GM12878 (cell line): ENCODE data around the gene ZMYND11. TPM values are rescaled to one million over a fixed set of nuclear protein-coding genes. Genes with fewer than 3 reads are reported as not detected.

Experiments used
- ATAC-seq: fragments of 200-7000 bp; cut with Tn5 transposase; 3 replicates; pipeline ENCODE4 v1.9.1; 2020; ENCODE audit warnings: mild to moderate bottlenecking, moderate library complexity
- BruUV-seq: library from RNA; stranded (reverse); fragments of 400-500 nt; replicated peaks from 2 replicates; lab custom pipeline; 2021; lab: Mats Ljungman, UMichigan
- CTCF ChIA-PET: fragments of 300-600 bp; sonication (Branson Sonifier 250); formaldehyde crosslinking; extraction: SDS; loops from one replicate; lab custom pipeline; 2021; ENCODE audit warnings: inconsistent platforms; lab: Yijun Ruan, JAX
- POLR2A ChIA-PET: fragments of 350-600 bp; formaldehyde crosslinking; extraction: SDS; loops from one replicate; lab custom pipeline; 2021; ENCODE audit warnings: inconsistent platforms; lab: Charles Lee
- RAD21 ChIA-PET: fragments of 300-600 bp; sonication (Branson Sonifier 250); formaldehyde crosslinking; loops from one replicate; lab custom pipeline; 2023; ENCODE audit warnings: antibody characterized with exemption; ENCODE audit not compliant: unreplicated experiment; lab: Charles Lee
- SMC1A ChIA-PET: fragments of 300-600 bp; sonication (Branson Sonifier 250); formaldehyde crosslinking; loops from one replicate; lab custom pipeline; 2023; ENCODE audit not compliant: unreplicated experiment, uncharacterized antibody; lab: Charles Lee
- DNase-seq: peaks from one replicate; pipeline ENCODE4 v3.0.0-alpha.2; 2011; ENCODE audit warnings: low read depth, low spot score
- FAIRE-seq: peaks from 3 replicates; lab custom pipeline; 2011; peaks lifted over from hg19 to GRCh38; lab: Jason Lieb, UNC
- H2AFZ ChIP-seq: 2 replicates; pipeline ENCODE4 v1.6.0; 2011; ENCODE audit warnings: low read depth, low read length, control low read depth; ENCODE audit not compliant: control insufficient read depth
- H3K27ac ChIP-seq: 2 replicates; pipeline ENCODE4 v1.5.1; 2011; ENCODE audit warnings: control low read depth; ENCODE audit not compliant: control insufficient read depth, insufficient read depth
- H3K27me3 ChIP-seq, 2 experiments: replicated peaks in 1 of 2; 2 replicates each; pipeline versions ENCODE4 v1.6.0 to v1.6.1; 2011; ENCODE audit warnings: low read length in 1 of 2; ENCODE audit not compliant: control insufficient read depth in 2 of 2, insufficient read depth in 2 of 2
- H3K36me3 ChIP-seq, 2 experiments: 2 replicates each; pipeline ENCODE4 v1.5.1; 2011; ENCODE audit warnings: low read length in 1 of 2; ENCODE audit not compliant: control insufficient read depth in 2 of 2, insufficient read depth in 2 of 2
- H3K4me1 ChIP-seq: 2 replicates; pipeline ENCODE4 v1.6.1; 2011; ENCODE audit warnings: mild to moderate bottlenecking, low read length, moderate library complexity, mixed read lengths; ENCODE audit not compliant: control insufficient read depth, insufficient read depth
- H3K4me2 ChIP-seq: 2 replicates; pipeline ENCODE4 v1.6.0; 2011; ENCODE audit warnings: control low read depth; ENCODE audit not compliant: control insufficient read depth, insufficient read depth
- H3K4me3 ChIP-seq: fragments of 200-600 bp; sonication (generic); 2 replicates; pipeline ENCODE4 v1.5.1; 2016
- H3K79me2 ChIP-seq: 2 replicates; pipeline ENCODE4 v1.6.0; 2011; ENCODE audit warnings: low read length; ENCODE audit not compliant: control insufficient read depth, insufficient read depth
- H3K9ac ChIP-seq: 2 replicates; pipeline ENCODE4 v1.8.0; 2011; ENCODE audit warnings: low read length, control low read depth, mixed read lengths; ENCODE audit not compliant: control insufficient read depth, insufficient read depth
- H3K9me3 ChIP-seq: replicated peaks from 3 replicates; pipeline ENCODE4 v1.5.1; 2011; ENCODE audit warnings: mild to moderate bottlenecking, low read length; ENCODE audit not compliant: control insufficient read depth, insufficient read depth
- H4K20me1 ChIP-seq: 2 replicates; pipeline ENCODE4 v1.6.0; 2011; ENCODE audit not compliant: control insufficient read depth, insufficient read depth
- CBFB ChIP-seq: IDR thresholded peaks from 2 replicates; pipeline ENCODE4 v1.6.1; 2016; ENCODE audit warnings: antibody characterized with exemption, low read depth
- EED ChIP-seq: sonication (generic); IDR thresholded peaks from 2 replicates; pipeline ENCODE4 v1.6.1; 2016; ENCODE audit warnings: antibody characterized with exemption, low read depth
- EZH2 ChIP-seq: IDR thresholded peaks from 2 replicates; pipeline ENCODE4 v1.6.1; 2012; ENCODE audit warnings: low read depth, mild to moderate bottlenecking, control low read depth, inconsistent platforms, low read length, borderline replicate concordance; ENCODE audit not compliant: control insufficient read depth
- IKZF2 ChIP-seq, 2 experiments: fragments of 450-650 bp; IDR thresholded peaks; 2 replicates each; pipeline ENCODE4 v1.6.1; 2017; ENCODE audit warnings: mild to moderate bottlenecking in 2 of 2, moderate library complexity in 2 of 2
- MTA3 ChIP-seq: IDR thresholded peaks from 2 replicates; pipeline ENCODE4 v1.6.1; 2012; ENCODE audit warnings: low read length, inconsistent platforms, borderline replicate concordance
- MYB ChIP-seq: fragments of 150-350 bp; IDR thresholded peaks from 2 replicates; pipeline ENCODE4 v1.6.1; 2014; ENCODE audit warnings: mild to moderate bottlenecking, low read depth, low read length, borderline replicate concordance
- POLR2AphosphoS5 ChIP-seq: IDR thresholded peaks from 2 replicates; pipeline ENCODE4 v1.6.1; 2011; ENCODE audit warnings: mild to moderate bottlenecking, low read length, inconsistent platforms
- POU2F2 ChIP-seq: IDR thresholded peaks from 3 replicates; pipeline ENCODE4 v1.6.1; 2011; ENCODE audit warnings: low read depth, mild to moderate bottlenecking, low read length, borderline replicate concordance
- RAD51 ChIP-seq: fragments of 450-650 bp; IDR thresholded peaks from 2 replicates; pipeline ENCODE4 v1.6.1; 2016; ENCODE audit warnings: moderate library complexity, mild to moderate bottlenecking, inconsistent platforms
- RCOR1 ChIP-seq: conservative IDR thresholded peaks from 2 replicates; pipeline ENCODE4 v1.6.1; 2012; ENCODE audit warnings: low read depth, low read length, improper control_type of control experiment
- RELA ChIP-seq: fragments of 450-650 bp; IDR thresholded peaks from 2 replicates; pipeline ENCODE4 v1.8.0; 2014; ENCODE audit warnings: borderline replicate concordance; ENCODE audit not compliant: partially characterized antibody
- RUNX3 ChIP-seq: IDR thresholded peaks from 2 replicates; pipeline ENCODE4 v1.6.1; 2012; ENCODE audit warnings: low read length, inconsistent platforms
- SMAD5 ChIP-seq: IDR thresholded peaks from 2 replicates; pipeline ENCODE4 v1.6.1; 2016; ENCODE audit warnings: antibody characterized with exemption, low read depth
- STAT1 ChIP-seq: fragments of 450-650 bp; conservative IDR thresholded peaks from 2 replicates; pipeline ENCODE4 v1.6.1; 2014; ENCODE audit warnings: antibody characterized with exemption, mild to moderate bottlenecking
- STAT3 ChIP-seq: IDR thresholded peaks from 2 replicates; pipeline ENCODE4 v1.6.1; 2011; ENCODE audit warnings: low read depth, low read length, improper control_type of control experiment
- TCF7 ChIP-seq: IDR thresholded peaks from 2 replicates; pipeline ENCODE4 v1.6.1; 2014; ENCODE audit warnings: antibody characterized with exemption, borderline replicate concordance
- WGBS: methylation state at CpG from one replicate; pipeline ENCODE4 v1.1.6; 2016; ENCODE audit warnings: low lambda C conversion rate; ENCODE audit not compliant: insufficient replicate concordance, insufficient coverage; ENCODE audit errors: missing lambda C conversion rate; 5-methylcytosine and 5-hydroxymethylcytosine counted together
- in situ Hi-C: fragments of 300-500 bp; cut with MboI; formaldehyde crosslinking; loops from 9 replicates; pipeline ENCODE4 v1.14.3; 2018; ENCODE audit warnings: mixed read lengths
- intact Hi-C: fragments of 100-400 bp; cut with micrococcal nuclease; formaldehyde crosslinking; loops from one replicate; pipeline ENCODE4 v1.14.2; 2022; ENCODE audit not compliant: unreplicated experiment
- polyA plus RNA-seq, 11 experiments: library from polyadenylated mRNA; depleted of rRNA in 4 of 11; unstranded in 6 of 11; stranded (reverse) in 5 of 11; fragments of >200 nt; fragmentation: Nextera tagmentation in 4 of 11; fragmentation: Illumina TruSeq in 1 of 11; extraction: Ambion mirVana in 4 of 11; extraction: Trizol in 1 of 11; gene quantifications; 1 replicate in 1 of 11; 2 replicates in 10 of 11; pipeline versions ENCODE4 v1.2.1 to v1.2.3, GENCODE V29; 2011 to 2016; ENCODE audit warnings: inconsistent platforms in 2 of 11, missing spikeins in 2 of 11, low read depth in 1 of 11
- total RNA-seq, 4 experiments: library from RNA; depleted of rRNA in 3 of 4; stranded (reverse); fragments of >200 nt in 3 of 4; fragmentation: Illumina TruSeq in 1 of 4; extraction: Trizol in 1 of 4; gene quantifications; 2 replicates each; pipeline versions ENCODE4 v1.2.1 to v1.2.3, GENCODE V29; 2013 to 2021
- TF ChIP-seq, protein P1 (sequence below): IDR thresholded peaks from 2 replicates; pipeline ENCODE4 v1.6.1; 2012; ENCODE audit warnings: low read length, inconsistent platforms
- TF ChIP-seq, protein P2 (sequence below): fragments of 450-650 bp; IDR thresholded peaks from 2 replicates; pipeline ENCODE4 v1.6.1; 2017; ENCODE audit warnings: mild to moderate bottlenecking
- TF ChIP-seq, protein P3 (sequence below): fragments of 450-650 bp; IDR thresholded peaks from 2 replicates; pipeline ENCODE4 v1.6.1; 2016; ENCODE audit warnings: mild to moderate bottlenecking, moderate library complexity, borderline replicate concordance

Gene ZMYND11
- total and polyA plus RNA-seq, 10 of the 15 experiments (the other 5 are each of a cell fraction or from before 2014, with no cell fraction given) = 3.3 to 24.4 (median 13.1) TPM

DNA sequence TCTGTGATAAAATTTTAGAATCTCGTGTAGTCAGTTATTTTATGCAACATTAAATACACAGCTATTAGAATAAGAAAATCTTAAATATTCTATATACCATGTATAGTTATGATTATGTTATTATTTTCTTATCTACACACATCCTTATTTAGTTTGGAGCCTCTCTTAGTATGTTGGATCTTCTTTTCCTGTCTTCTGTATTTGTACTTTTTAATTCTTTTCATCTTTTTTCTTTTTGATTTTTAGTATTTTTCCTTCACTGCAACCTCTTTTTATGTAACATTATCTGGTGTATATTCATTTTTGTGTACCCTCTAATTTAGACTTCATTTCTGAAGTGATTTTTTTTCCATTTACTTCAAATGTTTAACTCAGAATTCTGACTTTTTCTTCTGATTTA, 48.9 kb downstream of the ZMYND11 start:
- TF ChIP-seq SMAD5 (no peak), EED (no peak), CBFB (no peak), STAT1 (no peak), RUNX3 (no peak), STAT3 (no peak), EZH2 (no peak), MTA3 (no peak), POLR2AphosphoS5 (no peak), MYB (no peak), IKZF2 (IDR thresholded peaks at IDR 0.05) (no peak), TCF7 (no peak), POU2F2 (no peak), RCOR1 (no peak), RELA (no peak), RAD51 (no peak)
- TF ChIP-seq, protein P1, sequence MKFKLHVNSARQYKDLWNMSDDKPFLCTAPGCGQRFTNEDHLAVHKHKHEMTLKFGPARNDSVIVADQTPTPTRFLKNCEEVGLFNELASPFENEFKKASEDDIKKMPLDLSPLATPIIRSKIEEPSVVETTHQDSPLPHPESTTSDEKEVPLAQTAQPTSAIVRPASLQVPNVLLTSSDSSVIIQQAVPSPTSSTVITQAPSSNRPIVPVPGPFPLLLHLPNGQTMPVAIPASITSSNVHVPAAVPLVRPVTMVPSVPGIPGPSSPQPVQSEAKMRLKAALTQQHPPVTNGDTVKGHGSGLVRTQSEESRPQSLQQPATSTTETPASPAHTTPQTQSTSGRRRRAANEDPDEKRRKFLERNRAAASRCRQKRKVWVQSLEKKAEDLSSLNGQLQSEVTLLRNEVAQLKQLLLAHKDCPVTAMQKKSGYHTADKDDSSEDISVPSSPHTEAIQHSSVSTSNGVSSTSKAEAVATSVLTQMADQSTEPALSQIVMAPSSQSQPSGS = no peak
- TF ChIP-seq, protein P2, sequence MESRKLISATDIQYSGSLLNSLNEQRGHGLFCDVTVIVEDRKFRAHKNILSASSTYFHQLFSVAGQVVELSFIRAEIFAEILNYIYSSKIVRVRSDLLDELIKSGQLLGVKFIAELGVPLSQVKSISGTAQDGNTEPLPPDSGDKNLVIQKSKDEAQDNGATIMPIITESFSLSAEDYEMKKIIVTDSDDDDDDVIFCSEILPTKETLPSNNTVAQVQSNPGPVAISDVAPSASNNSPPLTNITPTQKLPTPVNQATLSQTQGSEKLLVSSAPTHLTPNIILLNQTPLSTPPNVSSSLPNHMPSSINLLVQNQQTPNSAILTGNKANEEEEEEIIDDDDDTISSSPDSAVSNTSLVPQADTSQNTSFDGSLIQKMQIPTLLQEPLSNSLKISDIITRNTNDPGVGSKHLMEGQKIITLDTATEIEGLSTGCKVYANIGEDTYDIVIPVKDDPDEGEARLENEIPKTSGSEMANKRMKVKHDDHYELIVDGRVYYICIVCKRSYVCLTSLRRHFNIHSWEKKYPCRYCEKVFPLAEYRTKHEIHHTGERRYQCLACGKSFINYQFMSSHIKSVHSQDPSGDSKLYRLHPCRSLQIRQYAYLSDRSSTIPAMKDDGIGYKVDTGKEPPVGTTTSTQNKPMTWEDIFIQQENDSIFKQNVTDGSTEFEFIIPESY = no peak
- TF ChIP-seq, protein P3, sequence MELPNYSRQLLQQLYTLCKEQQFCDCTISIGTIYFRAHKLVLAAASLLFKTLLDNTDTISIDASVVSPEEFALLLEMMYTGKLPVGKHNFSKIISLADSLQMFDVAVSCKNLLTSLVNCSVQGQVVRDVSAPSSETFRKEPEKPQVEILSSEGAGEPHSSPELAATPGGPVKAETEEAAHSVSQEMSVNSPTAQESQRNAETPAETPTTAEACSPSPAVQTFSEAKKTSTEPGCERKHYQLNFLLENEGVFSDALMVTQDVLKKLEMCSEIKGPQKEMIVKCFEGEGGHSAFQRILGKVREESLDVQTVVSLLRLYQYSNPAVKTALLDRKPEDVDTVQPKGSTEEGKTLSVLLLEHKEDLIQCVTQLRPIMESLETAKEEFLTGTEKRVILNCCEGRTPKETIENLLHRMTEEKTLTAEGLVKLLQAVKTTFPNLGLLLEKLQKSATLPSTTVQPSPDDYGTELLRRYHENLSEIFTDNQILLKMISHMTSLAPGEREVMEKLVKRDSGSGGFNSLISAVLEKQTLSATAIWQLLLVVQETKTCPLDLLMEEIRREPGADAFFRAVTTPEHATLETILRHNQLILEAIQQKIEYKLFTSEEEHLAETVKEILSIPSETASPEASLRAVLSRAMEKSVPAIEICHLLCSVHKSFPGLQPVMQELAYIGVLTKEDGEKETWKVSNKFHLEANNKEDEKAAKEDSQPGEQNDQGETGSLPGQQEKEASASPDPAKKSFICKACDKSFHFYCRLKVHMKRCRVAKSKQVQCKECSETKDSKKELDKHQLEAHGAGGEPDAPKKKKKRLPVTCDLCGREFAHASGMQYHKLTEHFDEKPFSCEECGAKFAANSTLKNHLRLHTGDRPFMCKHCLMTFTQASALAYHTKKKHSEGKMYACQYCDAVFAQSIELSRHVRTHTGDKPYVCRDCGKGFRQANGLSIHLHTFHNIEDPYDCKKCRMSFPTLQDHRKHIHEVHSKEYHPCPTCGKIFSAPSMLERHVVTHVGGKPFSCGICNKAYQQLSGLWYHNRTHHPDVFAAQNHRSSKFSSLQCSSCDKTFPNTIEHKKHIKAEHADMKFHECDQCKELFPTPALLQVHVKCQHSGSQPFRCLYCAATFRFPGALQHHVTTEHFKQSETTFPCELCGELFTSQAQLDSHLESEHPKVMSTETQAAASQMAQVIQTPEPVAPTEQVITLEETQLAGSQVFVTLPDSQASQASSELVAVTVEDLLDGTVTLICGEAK = no peak
- TF ChIP-seq, all 136 proteins: peak for 0
- peaks cover 0 to 7% of the 10 kb centered on the region in 2 experiments; a peak in 3 of 4 replicates for H3K36me3 ChIP-seq
- no peak overlapping the region for H2AFZ ChIP-seq
- no peak overlapping the region for H3K9ac ChIP-seq
- no peak overlapping the region for H3K4me2 ChIP-seq
- RAD21 ChIA-PET = no interaction called here
- no peak overlapping the region for H3K27ac ChIP-seq
- POLR2A ChIA-PET = no interaction called here
- DNase-seq (no peak), FAIRE-seq (no peak), ATAC-seq (no peak)
- in situ Hi-C loops = no loop called here
- 95% methylated on average over 1 of the region's 1 CpG for WGBS
- peaks cover 3% of the 10 kb centered on the region; the same call in 2 of the 3 replicates for H3K9me3 ChIP-seq
- H3K79me2 ChIP-seq = no peaks in the 10 kb centered on the region
- SMC1A ChIA-PET = interaction anchor here (0.9 to 1.4 kb wide), 2 partner anchors 10 to 14 kb away, joined by 3 read pairs; no protein-coding TSS in a partner anchor
- no peaks in the 10 kb centered on the region for H3K27me3 ChIP-seq
- CTCF ChIA-PET = no interaction called here
- H3K4me3 ChIP-seq = no peak overlapping the region
- BruUV-seq = no TSS peak
- H4K20me1 ChIP-seq = no peaks in the 10 kb centered on the region
- intact Hi-C loops = no loop called here
- no peaks in the 10 kb centered on the region; the same call in 1 of the 2 replicates for H3K4me1 ChIP-seq
